HG02885 (cell line): ENCODE data around the gene MYO7A.
A peak's percentile ranks its signal among the peaks of the same experiment; 100 is the strongest.

Source experiments
- ATAC-seq: cut with Tn5 transposase; IDR thresholded peaks from one replicate; pipeline ENCODE4 v1.9.1; 2021; ENCODE audit warnings: mild to moderate bottlenecking; ENCODE audit not compliant: unreplicated experiment, poor library complexity

The MYO7A gene

DNA sequence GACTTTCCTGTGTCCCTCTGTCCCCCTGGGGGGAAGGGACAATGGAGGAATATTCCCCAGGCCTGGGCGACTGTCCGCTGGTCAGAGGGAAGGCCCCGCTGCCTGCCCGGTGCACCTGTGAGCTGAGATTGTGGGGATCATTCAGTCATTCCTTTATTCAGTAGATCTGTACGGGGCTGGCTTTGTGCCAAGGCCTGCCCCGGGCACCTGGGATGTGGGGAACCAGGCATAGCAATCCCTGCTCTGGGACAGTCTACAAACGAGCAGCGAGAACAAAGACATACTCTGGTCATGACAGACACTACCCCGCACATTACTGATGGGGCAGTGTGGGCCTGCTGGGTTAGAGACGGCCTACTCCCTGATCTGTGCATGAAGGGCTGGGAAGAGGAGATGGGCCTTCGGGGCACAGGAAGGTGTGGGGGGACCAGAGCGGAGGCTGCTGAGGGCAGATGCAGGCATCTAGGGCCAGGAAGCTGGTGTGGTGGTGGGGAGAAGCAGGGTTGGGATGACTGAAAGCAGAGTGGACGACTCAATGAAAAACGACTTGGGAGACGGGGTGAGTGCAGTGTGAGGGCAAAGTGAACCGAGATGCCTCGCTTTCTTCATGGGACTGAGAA is 1.8 kb upstream of the MYO7A start:
- ATAC-seq: no peak

- ATAC-seq: no peak
Observed at GRCh38 chr11:77126861-77127234, 1.2 kb upstream of the MYO7A start.

DNA sequence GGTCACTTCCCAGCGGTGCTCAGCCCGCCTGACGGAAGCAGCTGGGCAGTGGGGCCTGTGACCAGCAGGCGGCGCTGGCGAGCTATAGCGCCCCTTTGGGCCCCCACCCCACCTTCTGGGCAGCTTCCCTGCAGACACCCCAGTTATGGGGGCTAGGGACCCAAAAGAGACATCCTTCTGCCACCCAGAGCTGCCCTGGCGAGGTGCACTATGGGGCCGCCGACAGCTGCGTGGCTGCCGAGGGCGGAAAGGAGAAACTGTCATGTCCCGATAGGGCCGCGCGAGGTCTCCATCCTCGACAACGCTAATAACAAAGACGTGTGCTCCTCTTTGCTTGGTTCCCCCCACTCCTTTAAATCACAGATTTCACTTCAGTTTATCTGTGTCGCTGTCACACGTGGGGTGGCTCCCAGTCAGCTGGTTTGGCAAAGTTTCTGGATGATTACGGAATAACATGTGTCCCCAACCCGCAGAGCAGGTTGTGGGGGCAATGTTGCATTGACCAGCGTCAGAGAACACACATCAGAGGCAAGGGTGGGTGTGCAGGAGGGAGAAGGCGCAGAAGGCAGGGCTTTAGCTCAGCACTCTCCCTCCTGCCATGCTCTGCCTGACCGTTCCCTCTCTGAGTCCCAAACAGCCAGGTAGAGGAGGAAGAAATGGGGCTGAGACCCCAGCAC is 673 bp upstream of the MYO7A start:
- peak; percentile 56 for ATAC-seq

DNA sequence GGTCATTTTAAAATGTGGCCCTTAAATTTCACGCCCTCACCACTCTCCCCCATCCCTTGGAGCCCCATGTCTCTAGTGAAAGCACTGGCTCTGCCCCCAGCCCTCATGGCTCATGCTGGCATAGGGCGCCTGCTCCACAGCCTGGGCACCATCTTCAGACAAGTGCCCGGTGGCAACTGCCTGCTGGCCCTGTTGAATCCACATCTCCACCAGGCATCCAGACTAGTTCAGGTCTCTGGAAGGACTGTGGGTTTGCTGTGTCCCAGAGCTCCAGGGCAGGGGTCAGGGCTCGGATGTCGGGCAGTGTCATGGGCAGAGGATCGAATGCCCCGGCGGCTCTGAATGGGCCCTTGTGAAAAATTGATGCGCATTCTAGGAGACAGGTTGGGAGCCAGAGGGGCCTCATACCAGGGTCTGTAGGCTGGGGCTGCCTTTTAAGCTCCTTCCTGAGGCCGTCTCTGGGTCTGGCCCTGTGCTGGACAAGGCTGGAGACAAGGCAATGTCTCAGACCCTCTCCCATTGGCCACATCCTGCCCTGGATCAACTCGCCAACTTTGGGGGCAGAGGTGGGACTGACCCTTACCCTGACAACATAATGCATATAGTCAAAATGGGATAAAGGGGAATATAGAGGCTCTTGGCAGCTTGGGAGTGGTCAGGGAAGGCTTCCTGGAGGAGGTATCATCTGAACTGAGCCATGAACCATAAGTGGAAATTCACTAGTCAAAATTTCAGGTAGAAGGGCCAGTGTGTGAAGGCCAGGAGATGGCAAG is 1.2 kb downstream of the MYO7A start:
- no peak for ATAC-seq

GRCh38 chr11:77129842-77130756 is 2.1 kb downstream of the MYO7A start:
- ATAC-seq: no peak

- ATAC-seq: no peak
Observed at GRCh38 chr11:77130763-77131513, 2.9 kb downstream of the MYO7A start.

DNA sequence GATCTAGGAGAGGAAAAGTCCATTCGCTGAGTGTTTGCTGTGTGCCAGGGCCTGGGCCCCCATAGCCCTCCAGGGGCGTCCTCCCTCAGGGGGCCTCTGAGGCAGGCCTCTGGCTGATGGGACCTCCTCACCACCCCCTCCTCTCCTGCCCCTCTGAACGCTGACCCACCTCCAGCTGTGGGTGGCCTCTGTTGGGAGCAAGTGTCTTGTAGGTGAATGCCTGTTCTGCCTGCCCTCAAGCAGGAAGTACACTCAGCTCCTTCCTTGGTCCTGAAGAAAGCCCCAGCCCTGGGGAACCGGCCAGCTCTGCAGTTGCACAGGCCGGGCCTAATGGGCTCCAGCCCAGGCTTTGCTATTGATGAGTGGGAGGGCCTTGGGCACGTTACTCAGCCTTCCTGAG is 3.5 kb downstream of the MYO7A start:
- ATAC-seq: no peak

DNA sequence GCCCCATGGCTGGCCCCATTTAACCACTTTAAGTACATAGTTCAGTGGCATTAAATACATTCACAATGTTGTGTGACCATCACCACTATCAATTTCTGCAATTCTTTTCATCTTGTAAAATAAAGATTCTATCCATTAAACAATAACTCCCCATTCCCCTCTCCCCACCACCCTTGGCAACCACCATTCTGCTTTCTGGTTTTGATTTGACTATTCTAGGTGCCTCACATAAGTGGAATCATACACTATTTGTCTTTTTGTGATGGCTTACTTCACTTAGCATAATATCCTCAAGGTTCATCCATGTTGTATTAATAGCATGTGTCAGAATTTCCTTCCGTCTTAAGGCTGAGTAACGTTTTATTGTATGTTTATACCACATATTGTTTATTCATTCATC is 7.0 kb downstream of the MYO7A start:
- no peak for ATAC-seq

GRCh38 chr11:77136074-77136473 is 8.0 kb downstream of the MYO7A start:
- no peak for ATAC-seq

DNA sequence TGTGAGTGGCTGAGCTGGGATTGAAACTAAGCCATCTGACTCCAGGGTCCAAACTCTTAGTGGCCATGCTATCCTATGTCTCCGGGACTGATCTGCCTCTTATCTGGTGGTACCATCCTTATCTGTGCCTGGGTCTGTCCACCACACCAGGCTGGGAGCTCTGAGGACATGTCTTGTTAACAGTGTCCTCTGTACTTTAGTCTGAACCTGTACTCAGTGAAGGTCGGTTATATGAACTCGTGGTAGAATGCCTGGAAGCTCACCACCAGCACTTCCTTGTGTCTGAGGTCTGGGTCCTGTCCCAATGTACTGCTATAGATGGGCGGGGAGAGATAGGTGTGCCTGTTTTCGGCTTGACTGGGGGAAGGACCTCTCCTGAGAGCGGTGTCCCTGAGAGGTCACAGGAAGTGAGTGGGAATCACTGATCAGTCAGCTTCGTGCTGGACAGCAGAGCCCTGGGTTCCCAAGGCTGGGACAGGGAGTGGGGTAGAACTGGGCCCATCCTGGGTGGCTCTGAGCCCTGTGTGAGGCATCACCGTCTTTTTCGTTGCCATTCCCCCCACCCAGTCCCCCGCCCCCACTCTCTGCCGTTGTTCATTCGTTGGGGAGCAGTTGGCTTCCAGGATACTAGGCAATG is 8.9 kb downstream of the MYO7A start:
- no peak for ATAC-seq

GRCh38 chr11:77137421-77137820 is 9.4 kb downstream of the MYO7A start:
- no peak for ATAC-seq

- no peak for ATAC-seq
Observed at GRCh38 chr11:77138106-77138649, 10.1 kb downstream of the MYO7A start.

DNA sequence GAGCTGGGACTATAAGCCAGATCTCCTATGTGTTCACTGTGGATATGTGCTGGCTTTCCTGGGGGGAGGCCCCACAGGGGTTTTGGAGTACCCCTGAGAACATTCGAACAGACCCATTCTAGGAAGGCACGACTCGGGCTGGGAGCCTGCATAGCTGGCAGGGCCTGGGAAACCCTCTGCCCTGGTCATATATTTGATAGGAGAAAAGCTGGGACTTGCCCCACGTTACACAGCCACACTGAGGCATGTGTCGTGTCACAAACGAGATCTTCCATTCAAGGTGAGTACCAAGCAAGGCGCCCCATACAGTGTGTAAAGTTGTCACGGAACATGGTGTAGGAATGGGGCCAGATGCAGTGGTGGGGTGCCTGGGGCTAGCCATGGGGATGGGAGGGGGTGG is 11.2 kb downstream of the MYO7A start:
- no peak for ATAC-seq

- ATAC-seq: no peak
Observed at GRCh38 chr11:77140231-77140851, 12.3 kb downstream of the MYO7A start.

DNA sequence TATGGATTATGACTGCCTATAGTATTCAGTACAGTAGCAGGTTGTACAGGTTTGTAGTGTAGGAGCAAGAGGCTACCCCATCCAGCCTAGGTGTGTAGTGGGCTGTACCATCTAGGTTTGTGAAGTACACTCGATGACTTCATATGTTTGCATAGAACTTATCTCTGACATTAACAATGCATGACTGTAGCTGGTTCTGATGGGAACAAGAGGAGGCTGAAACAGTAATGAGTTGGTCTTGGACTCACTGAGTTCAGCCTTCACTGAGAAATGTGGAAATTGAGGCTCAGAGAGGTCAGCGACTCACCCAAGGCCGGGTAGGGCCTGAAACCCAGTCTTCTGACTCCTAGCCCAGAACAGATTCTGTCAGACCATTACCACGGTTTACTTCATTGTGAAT is 13.0 kb downstream of the MYO7A start:
- ATAC-seq: no peak

- ATAC-seq: no peak
Observed at GRCh38 chr11:77141475-77141874, 13.4 kb downstream of the MYO7A start.

DNA sequence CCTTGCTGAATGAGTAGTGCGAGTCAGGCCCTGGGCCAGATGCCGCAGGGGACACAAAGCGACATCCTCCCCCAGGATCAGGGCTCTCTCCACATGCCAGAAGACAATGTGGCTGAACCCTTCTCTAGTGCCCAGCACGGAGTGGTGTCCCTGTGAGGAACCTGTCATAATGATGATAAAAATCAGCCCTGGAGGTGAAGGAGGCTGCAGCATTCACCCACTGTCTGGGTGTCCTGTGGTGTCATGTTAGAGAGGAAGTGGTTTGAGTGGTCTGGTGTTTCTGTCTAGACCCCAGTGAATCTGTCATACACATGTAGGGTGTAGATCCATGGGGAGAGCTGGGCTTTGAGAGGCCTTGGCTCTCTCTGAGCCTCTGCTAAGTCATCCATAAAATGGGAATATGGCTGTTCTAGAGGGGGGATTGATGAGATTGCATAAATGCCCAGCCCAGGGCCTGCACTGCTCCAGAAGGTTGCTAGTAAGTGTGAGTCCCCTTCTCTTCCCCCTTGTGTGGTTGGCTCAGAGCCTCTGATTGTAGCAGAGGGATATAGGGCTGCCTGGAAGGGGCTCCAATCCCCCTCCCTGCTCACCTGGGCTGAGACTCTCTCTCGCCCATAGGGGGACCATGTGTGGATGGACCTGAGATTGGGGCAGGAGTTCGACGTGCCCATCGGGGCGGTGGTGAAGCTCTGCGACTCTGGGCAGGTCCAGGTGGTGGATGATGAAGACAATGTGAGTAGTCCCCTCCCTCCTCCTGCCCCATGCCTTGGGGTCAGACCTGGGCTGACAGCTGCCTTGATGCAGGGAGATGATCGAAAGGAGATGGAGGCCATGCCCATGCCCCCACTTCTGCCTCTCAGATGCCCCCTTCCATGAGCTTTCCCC is 14.3 kb downstream of the MYO7A start:
- ATAC-seq: no peak
